DOHH2 (cell line): ENCODE results near the gene INTU.

Source experiments
- H3F3A ChIP-seq: fragments of 200-600 bp; sonication (generic), shearing (Covaris generic); 2 replicates; pipeline ENCODE4 v1.6.0; 2016; ENCODE audit warnings: antibody characterized with exemption, mild to moderate bottlenecking; ENCODE audit not compliant: control insufficient read depth, insufficient read depth
- H3K27ac ChIP-seq: fragments of 200-600 bp; sonication (generic); 2 replicates; pipeline ENCODE4 v1.5.1; 2014; ENCODE audit warnings: low read depth, mild to moderate bottlenecking, low read length, moderate library complexity
- H3K27me3 ChIP-seq: fragments of 200-600 bp; sonication (generic); 2 replicates; pipeline ENCODE4 v1.6.1; 2014; ENCODE audit warnings: mild to moderate bottlenecking, low read length, mixed read lengths; ENCODE audit not compliant: control insufficient read depth
- H3K36me3 ChIP-seq: fragments of 200-600 bp; sonication (generic); 2 replicates; pipeline ENCODE4 v1.6.1; 2014; ENCODE audit warnings: mild to moderate bottlenecking, low read length, moderate library complexity, mixed read lengths; ENCODE audit not compliant: control insufficient read depth
- H3K4me1 ChIP-seq: fragments of 200-600 bp; sonication (generic); 2 replicates; pipeline ENCODE4 v1.6.1; 2014; ENCODE audit warnings: mild to moderate bottlenecking, low read length, mixed read lengths; ENCODE audit not compliant: control insufficient read depth
- H3K4me2 ChIP-seq: fragments of 200-600 bp; sonication (generic); 2 replicates; pipeline ENCODE4 v1.6.0; 2014; ENCODE audit warnings: mild to moderate bottlenecking, low read length, moderate library complexity
- H3K4me3 ChIP-seq: fragments of 200-600 bp; sonication (generic); 2 replicates; pipeline ENCODE4 v1.5.1; 2014; ENCODE audit warnings: mild to moderate bottlenecking, low read length, mixed read lengths
- H3K79me2 ChIP-seq: fragments of 200-600 bp; sonication (generic); 2 replicates; pipeline ENCODE4 v1.6.1; 2014; ENCODE audit warnings: mild to moderate bottlenecking, low read length, mixed read lengths; ENCODE audit not compliant: control insufficient read depth
- H3K9me2 ChIP-seq: fragments of 200-600 bp; sonication (generic); replicated peaks from 2 replicates; pipeline ENCODE4 v1.6.1; 2014; ENCODE audit warnings: mild to moderate bottlenecking, low read length, mixed read lengths; ENCODE audit not compliant: control insufficient read depth
- H3K9me3 ChIP-seq: fragments of 200-600 bp; sonication (generic); 2 replicates; pipeline ENCODE4 v1.6.1; 2014; ENCODE audit warnings: antibody characterized with exemption, low read length, mixed read lengths; ENCODE audit not compliant: control insufficient read depth, insufficient read depth
- H4K20me1 ChIP-seq: fragments of 200-600 bp; sonication (generic); 2 replicates; pipeline ENCODE4 v1.6.0; 2014; ENCODE audit warnings: low read depth, mild to moderate bottlenecking, antibody characterized with exemption, low read length, moderate library complexity; ENCODE audit not compliant: control insufficient read depth, insufficient read depth
- EZH2phosphoT487 ChIP-seq: fragments of 200-600 bp; sonication (generic); IDR thresholded peaks from 2 replicates; pipeline ENCODE4 v1.6.1; 2017; ENCODE audit warnings: borderline replicate concordance, mild to moderate bottlenecking, antibody characterized with exemption, low read length, moderate library complexity, mixed read lengths
- TF ChIP-seq, protein P1 (sequence below): fragments of 200-600 bp; sonication (generic); IDR thresholded peaks from one replicate; pipeline ENCODE4 v1.5.1; 2014; ENCODE audit warnings: antibody characterized with exemption, mild to moderate bottlenecking, low read depth, low read length; ENCODE audit not compliant: poor library complexity, severe bottlenecking

The INTU gene

DNA sequence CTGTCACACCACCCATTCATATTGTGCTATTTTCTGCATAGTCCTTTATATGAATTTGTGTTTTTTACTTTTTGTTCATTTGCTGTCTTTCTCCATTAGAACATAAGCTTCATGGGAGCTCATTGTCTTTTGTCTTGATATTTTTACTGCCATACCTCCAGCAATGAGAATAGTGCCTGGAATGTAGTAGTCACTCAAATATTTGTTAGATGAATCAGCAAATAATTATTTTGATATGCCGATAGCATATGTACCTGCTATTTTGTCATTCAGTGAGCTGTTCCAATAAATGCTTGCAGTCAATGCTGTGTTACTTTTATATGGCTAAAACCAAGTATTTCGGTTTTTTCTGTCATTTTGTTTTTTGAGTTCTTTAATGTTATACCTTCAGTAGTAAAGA is 53.9 kb downstream of the INTU start:
- TF ChIP-seq EZH2phosphoT487 = no peak
- TF ChIP-seq, protein P1, sequence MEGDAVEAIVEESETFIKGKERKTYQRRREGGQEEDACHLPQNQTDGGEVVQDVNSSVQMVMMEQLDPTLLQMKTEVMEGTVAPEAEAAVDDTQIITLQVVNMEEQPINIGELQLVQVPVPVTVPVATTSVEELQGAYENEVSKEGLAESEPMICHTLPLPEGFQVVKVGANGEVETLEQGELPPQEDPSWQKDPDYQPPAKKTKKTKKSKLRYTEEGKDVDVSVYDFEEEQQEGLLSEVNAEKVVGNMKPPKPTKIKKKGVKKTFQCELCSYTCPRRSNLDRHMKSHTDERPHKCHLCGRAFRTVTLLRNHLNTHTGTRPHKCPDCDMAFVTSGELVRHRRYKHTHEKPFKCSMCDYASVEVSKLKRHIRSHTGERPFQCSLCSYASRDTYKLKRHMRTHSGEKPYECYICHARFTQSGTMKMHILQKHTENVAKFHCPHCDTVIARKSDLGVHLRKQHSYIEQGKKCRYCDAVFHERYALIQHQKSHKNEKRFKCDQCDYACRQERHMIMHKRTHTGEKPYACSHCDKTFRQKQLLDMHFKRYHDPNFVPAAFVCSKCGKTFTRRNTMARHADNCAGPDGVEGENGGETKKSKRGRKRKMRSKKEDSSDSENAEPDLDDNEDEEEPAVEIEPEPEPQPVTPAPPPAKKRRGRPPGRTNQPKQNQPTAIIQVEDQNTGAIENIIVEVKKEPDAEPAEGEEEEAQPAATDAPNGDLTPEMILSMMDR = no peak
- Histone ChIP-seq H4K20me1 (no peaks in the 10 kb centered on the region), H3K36me3 (no peaks in the 10 kb centered on the region), H3K9me2 (no peaks in the 10 kb centered on the region), H3K4me2 (no peak overlapping the region), H3K4me3 (no peak overlapping the region), H3K27ac (no peak overlapping the region), H3K9me3 (no peaks in the 10 kb centered on the region), H3K79me2 (no peaks in the 10 kb centered on the region), H3K4me1 (no peaks in the 10 kb centered on the region), H3K27me3 (no peaks in the 10 kb centered on the region), H3F3A (no peaks in the 10 kb centered on the region)

DNA sequence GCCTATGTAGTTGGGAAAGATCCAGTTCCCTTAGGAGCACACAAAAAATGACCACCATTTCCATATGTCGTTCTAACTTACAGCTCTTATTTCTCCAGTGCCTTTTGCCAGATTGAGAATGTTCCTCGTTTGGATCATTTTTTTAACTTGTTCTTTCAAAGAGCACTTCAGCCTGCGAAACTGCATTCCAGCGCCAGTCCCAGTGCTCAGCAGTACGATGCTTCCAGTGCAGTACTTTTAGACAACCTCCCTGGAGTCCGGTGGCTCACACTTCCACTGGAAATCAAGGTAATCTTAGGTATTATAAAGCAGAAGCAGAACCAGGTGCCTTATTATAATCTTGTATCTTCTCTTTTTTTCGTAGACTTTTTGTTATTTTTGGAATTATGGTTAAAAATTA is 54.8 kb downstream of the INTU start:
- no peaks in the 10 kb centered on the region for H3F3A ChIP-seq
- H3K27me3 ChIP-seq = no peaks in the 10 kb centered on the region
- H3K27ac ChIP-seq = no peak overlapping the region
- H3K4me1 ChIP-seq = no peaks in the 10 kb centered on the region
- H3K4me3 ChIP-seq = no peak overlapping the region
- H4K20me1 ChIP-seq = no peaks in the 10 kb centered on the region
- H3K36me3 ChIP-seq = no peaks in the 10 kb centered on the region
- TF ChIP-seq, protein P1 = no peak
- no peak for TF ChIP-seq EZH2phosphoT487
- H3K79me2 ChIP-seq = no peaks in the 10 kb centered on the region
- no peaks in the 10 kb centered on the region for H3K9me3 ChIP-seq
- H3K9me2 ChIP-seq = no peaks in the 10 kb centered on the region
- H3K4me2 ChIP-seq = no peak overlapping the region

DNA sequence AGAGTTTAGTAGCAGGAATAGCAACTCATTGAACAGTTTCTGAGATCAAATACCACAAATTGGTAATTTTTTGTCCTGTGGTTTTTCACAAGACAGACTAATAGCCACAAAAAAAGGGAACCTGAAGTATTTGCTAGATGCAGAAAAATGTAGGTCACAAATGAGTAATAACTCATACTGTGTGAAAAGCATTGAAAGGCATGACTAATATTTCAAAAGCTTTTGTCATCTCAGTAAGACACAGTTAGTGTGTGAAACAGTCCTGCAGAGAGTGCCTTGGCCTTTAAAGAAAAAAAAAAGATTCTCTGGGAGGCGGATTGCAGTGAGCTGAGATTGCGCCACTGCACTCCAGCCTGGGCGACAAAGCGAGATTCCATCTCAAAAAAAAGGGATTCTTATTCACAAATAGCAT is 66.0 kb downstream of the INTU start:
- H3K27ac ChIP-seq = no peak overlapping the region
- no peak overlapping the region for H3K4me2 ChIP-seq

More for the DNA sequence above, 66.0 kb downstream of the INTU start:
- no peak for TF ChIP-seq EZH2phosphoT487
- TF ChIP-seq, protein P1 = no peak
- Histone ChIP-seq H3K27me3 (no peaks in the 10 kb centered on the region), H3K4me3 (no peak overlapping the region), H3K9me2 (no peaks in the 10 kb centered on the region), H3K36me3 (no peaks in the 10 kb centered on the region), H4K20me1 (no peaks in the 10 kb centered on the region), H3K9me3 (no peaks in the 10 kb centered on the region), H3F3A (no peaks in the 10 kb centered on the region), H3K4me1 (no peaks in the 10 kb centered on the region), H3K79me2 (no peaks in the 10 kb centered on the region)
